Measurements from ENCODE around the gene CHSY1.

DNA sequence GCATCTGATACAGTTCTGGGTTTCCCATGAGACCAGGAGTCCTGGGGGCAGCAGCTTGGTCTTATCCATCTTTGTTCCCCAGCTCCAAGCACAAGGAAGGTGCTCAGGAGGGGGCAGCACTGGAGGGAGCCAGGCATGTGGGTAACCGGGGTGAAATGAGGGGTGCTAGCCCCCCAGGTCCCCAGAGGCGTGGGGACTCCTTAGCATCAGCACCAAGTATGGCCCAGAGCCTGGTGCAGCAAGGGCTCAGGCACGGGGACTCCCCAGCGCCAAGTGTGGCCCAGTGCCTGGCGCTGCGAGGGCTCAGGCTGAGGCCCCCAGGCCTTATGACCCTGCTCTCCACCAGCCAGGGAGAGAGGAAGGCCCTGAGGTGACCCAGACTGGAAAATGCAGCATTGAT, 94.1 kb downstream of the CHSY1 start:
- no peak for TF ChIP-seq FOXM1 (IDR thresholded peaks at IDR 0.05; ENCODE audit: borderline replicate concordance)
- no peak for TF ChIP-seq ELF4 (IDR thresholded peaks at IDR 0.05)
- no peak for TF ChIP-seq SUZ12 (IDR thresholded peaks at IDR 0.05)
- no peak for TF ChIP-seq CTBP1 (IDR thresholded peaks at IDR 0.05; ENCODE audit: borderline replicate concordance)

All from HEK293T (cell line).